Panc1 (cell line): Measurements from ENCODE around the gene FAR2. TPM values are rescaled to one million over a fixed set of nuclear protein-coding genes. Genes with fewer than 3 reads are reported as not detected.
"Not testable (repeated sequence)": the region's sequence is repeated elsewhere in the genome, so short reads cannot be mapped to it uniquely, and the experiment has no call there.

Experiments
- ATAC-seq: fragments of 200-7000 bp; cut with Tn5 transposase; 2 replicates; pipeline ENCODE4 v1.9.1; 2020; ENCODE audit warnings: mild to moderate bottlenecking, moderate library complexity
- BruUV-seq: library from RNA; stranded (reverse); fragments of 400-500 nt; replicated peaks from 2 replicates; lab custom pipeline; 2021; lab: Mats Ljungman, UMichigan
- CTCF ChIA-PET: fragments of 300-600 bp; sonication (Branson Sonifier 250); formaldehyde crosslinking; loops from one replicate; lab custom pipeline; 2022; ENCODE audit warnings: antibody characterized with exemption; lab: Charles Lee
- POLR2A ChIA-PET: fragments of 300-600 bp; sonication (Branson Sonifier 250); formaldehyde crosslinking; loops from one replicate; lab custom pipeline; 2022; ENCODE audit warnings: antibody characterized with exemption; lab: Charles Lee
- DNase-seq: peaks from one replicate; pipeline ENCODE4 v3.0.0-alpha.2; 2010; ENCODE audit warnings: low read depth, low spot score
- H3K27ac ChIP-seq: 2 replicates; pipeline ENCODE4 v1.5.1; 2011; ENCODE audit warnings: mild to moderate bottlenecking, low read length, inconsistent platforms
- H3K27me3 ChIP-seq: fragments of 200-500 bp; sonication (Bioruptor generic); 2 replicates; pipeline ENCODE4 v1.6.0; 2014; ENCODE audit warnings: low read length, inconsistent platforms; ENCODE audit not compliant: control insufficient read depth, insufficient read depth
- H3K36me3 ChIP-seq: fragments of 200-500 bp; sonication (Bioruptor generic); 2 replicates; pipeline ENCODE4 v1.5.1; 2014; ENCODE audit warnings: inconsistent platforms, mild to moderate bottlenecking, low read length, moderate library complexity; ENCODE audit not compliant: control insufficient read depth, insufficient read depth
- H3K4me1 ChIP-seq: 2 replicates; pipeline ENCODE4 v1.5.1; 2011; ENCODE audit warnings: inconsistent platforms, mild to moderate bottlenecking, low read length, moderate library complexity; ENCODE audit not compliant: control insufficient read depth, insufficient read depth
- H3K4me3 ChIP-seq, 2 experiments: 2 replicates each; pipeline ENCODE4 v1.5.1; 2011 to 2012; ENCODE audit warnings: low read depth in 2 of 2, low read length in 2 of 2, mild to moderate bottlenecking in 2 of 2, inconsistent platforms in 1 of 2, moderate library complexity in 1 of 2
- H3K9me3 ChIP-seq: fragments of 200-500 bp; sonication (Bioruptor generic); 2 replicates; pipeline ENCODE4 v1.5.1; 2014; ENCODE audit warnings: low read depth, mild to moderate bottlenecking, inconsistent platforms, low read length, moderate library complexity; ENCODE audit not compliant: control insufficient read depth, insufficient read depth
- CTCF ChIP-seq: fragments of 450-650 bp; IDR thresholded peaks from 2 replicates; pipeline ENCODE4 v1.5.1; 2017; ENCODE audit warnings: mild to moderate bottlenecking
- POLR2AphosphoS5 ChIP-seq: IDR thresholded peaks from 2 replicates; pipeline ENCODE4 v1.6.1; 2012; ENCODE audit warnings: mild to moderate bottlenecking, low read depth, low read length, moderate library complexity
- TCF7L2 ChIP-seq: IDR thresholded peaks from 2 replicates; pipeline ENCODE4 v1.6.1; 2011; ENCODE audit warnings: mild to moderate bottlenecking, low read depth, low read length, inconsistent platforms
- in situ Hi-C: cut with HindIII; loops from 2 replicates; pipeline ENCODE4 v1.10.0; 2016; ENCODE audit warnings: low sequenced_read_pairs, low pct_unique_long_range_greater_than_20kb
- intact Hi-C: fragments of 100-400 bp; cut with micrococcal nuclease; formaldehyde crosslinking; loops from one replicate; pipeline ENCODE4 v1.10.0; 2022; ENCODE audit not compliant: unreplicated experiment
- total RNA-seq: library from RNA; stranded (reverse); gene quantifications from one replicate; pipeline ENCODE4 v1.2.1, GENCODE V29; 2021; ENCODE audit not compliant: unreplicated experiment
- TF ChIP-seq, protein P1 (sequence below), 2 experiments: IDR thresholded peaks; 2 replicates each; pipeline ENCODE4 v1.6.1; 2011 to 2012; ENCODE audit warnings: low read depth in 2 of 2, control low read depth in 1 of 2, low read length in 1 of 2, mild to moderate bottlenecking in 1 of 2, moderate library complexity in 1 of 2; ENCODE audit not compliant: insufficient read depth in 1 of 2

Gene FAR2
- total RNA-seq, 1 experiment from 2014 or later: 6.2 TPM

- no peak for ATAC-seq
- no peaks in the 10 kb centered on the region; the same call in 1 of the 2 replicates for H3K36me3 ChIP-seq
- CTCF ChIA-PET: no interaction called here
- no peak for DNase-seq
- H3K27ac ChIP-seq: no peak overlapping the region; the same call in 1 of the 2 replicates
- no TSS peak for BruUV-seq
- peaks cover 8% of the 10 kb centered on the region for H3K4me1 ChIP-seq
- H3K9me3 ChIP-seq: no peaks in the 10 kb centered on the region
- POLR2A ChIA-PET: no interaction called here
- intact Hi-C loops: no loop called here
- no peak for TF ChIP-seq CTCF
- TF ChIP-seq, protein P1, sequence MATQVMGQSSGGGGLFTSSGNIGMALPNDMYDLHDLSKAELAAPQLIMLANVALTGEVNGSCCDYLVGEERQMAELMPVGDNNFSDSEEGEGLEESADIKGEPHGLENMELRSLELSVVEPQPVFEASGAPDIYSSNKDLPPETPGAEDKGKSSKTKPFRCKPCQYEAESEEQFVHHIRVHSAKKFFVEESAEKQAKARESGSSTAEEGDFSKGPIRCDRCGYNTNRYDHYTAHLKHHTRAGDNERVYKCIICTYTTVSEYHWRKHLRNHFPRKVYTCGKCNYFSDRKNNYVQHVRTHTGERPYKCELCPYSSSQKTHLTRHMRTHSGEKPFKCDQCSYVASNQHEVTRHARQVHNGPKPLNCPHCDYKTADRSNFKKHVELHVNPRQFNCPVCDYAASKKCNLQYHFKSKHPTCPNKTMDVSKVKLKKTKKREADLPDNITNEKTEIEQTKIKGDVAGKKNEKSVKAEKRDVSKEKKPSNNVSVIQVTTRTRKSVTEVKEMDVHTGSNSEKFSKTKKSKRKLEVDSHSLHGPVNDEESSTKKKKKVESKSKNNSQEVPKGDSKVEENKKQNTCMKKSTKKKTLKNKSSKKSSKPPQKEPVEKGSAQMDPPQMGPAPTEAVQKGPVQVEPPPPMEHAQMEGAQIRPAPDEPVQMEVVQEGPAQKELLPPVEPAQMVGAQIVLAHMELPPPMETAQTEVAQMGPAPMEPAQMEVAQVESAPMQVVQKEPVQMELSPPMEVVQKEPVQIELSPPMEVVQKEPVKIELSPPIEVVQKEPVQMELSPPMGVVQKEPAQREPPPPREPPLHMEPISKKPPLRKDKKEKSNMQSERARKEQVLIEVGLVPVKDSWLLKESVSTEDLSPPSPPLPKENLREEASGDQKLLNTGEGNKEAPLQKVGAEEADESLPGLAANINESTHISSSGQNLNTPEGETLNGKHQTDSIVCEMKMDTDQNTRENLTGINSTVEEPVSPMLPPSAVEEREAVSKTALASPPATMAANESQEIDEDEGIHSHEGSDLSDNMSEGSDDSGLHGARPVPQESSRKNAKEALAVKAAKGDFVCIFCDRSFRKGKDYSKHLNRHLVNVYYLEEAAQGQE (IDR thresholded peaks at IDR 0.05; ENCODE audit: insufficient read depth in 1 of 2, low read depth in 2 of 2, low read length in 1 of 2): no peak
- TF ChIP-seq POLR2AphosphoS5: no peak
- TF ChIP-seq TCF7L2: no peak
- peaks cover 10% of the 10 kb centered on the region for H3K27me3 ChIP-seq
- in situ Hi-C loops: no loop called here
- no peak overlapping the region for H3K4me3 ChIP-seq
Observed at GRCh38 chr12:29382251-29382650, 233.2 kb downstream of the FAR2 start.

GRCh38 chr12:29385194-29385593, 236.1 kb downstream of the FAR2 start:
- CTCF ChIA-PET, H3K4me1 ChIP-seq, H3K36me3 ChIP-seq, intact Hi-C loops, BruUV-seq, in situ Hi-C loops, H3K27ac ChIP-seq, H3K4me3 ChIP-seq, ATAC-seq, POLR2A ChIA-PET, H3K27me3 ChIP-seq, H3K9me3 ChIP-seq, DNase-seq: not testable (repeated sequence)

Other genes starting within 250 kb of the FAR2 start
- 90.2 TPM for gene ERGIC2, start 231.9 kb downstream of the FAR2 start, total RNA-seq